ENCODE results near the gene PTX3. TPM values are rescaled to one million over a fixed set of nuclear protein-coding genes. Genes with fewer than 3 reads are reported as not detected.

The PTX3 gene
- 10 to 100 TPM in 2 of 8 experiments, 1 to 10 TPM in 5, under 1 TPM in 1; 0.36 to 28.9 (median 5.4) TPM for total RNA-seq

- peaks cover 0 to 3% of the 10 kb centered on the region in 2 donors for H3K4me1 ChIP-seq (replicated peaks in 1 of 2)
- peak within 1 kb of the TSS; percentile 43 to 56 (median 51) for H3K4me3 ChIP-seq
- H3K27ac ChIP-seq: peak within 1 kb of the TSS; percentile 69 to 75
- peak in 7 of 8 experiments; percentile 14 to 43 (median 23) for ATAC-seq (replicated peaks in 6 of 8)
- WGBS, 10 experiments: 0 to 28% (median 6%) methylated on average over 2 to 9 of the region's 15 CpGs; no CpG with 5 or more reads in 1 of the 10 experiments
- in situ Hi-C loops (cut with MboI; ENCODE audit: low pct_unique_long_range_greater_than_20kb in 2 of 9, low sequenced_read_pairs in 9 of 9, unreplicated experiment in 9 of 9): no loop called here
These were observed at the start of gene PTX3 for GRCh38 chr3:157436583-157437291. PTX3 (plus strand) TSS chr3:157436850; CDS start chr3:157436934, 84 bp downstream.

DNA sequence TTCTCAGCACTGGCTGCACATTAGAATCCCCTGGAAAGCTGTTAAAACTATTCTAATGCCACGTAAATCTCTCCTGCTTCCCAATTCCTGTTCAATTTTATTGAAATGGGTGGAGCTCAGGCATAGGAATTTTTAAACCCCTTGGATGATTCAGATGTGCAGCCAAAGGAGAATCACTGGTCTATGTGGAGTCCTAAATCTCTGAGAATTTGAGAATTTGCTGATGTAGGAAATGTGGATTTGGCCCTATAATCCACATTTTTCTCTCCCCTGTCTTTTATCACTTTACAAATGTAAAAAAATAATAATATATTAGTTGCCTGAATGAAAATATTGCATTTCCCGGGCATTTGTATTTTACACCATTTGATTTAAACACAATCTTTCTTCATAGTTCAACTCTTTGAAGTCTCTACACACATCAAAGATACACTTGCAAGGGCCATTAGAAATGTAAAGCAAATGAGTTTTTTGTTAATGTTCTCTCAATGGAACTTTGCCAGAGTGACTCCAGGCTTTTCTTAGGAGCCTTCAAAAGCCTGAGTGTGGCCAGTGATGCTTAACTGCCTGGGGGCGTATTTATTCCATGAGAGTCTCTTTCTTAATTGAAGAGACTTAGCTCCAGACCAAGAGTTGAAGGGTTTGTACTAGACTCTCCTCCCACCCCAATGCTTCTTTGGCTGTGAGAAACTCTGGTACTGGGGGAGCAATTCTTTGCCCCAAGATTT, 48.8 kb upstream of the PTX3 start:
- ATAC-seq (replicated peaks in 6 of 8): peak in 3 of 8 experiments; percentile 51 to 83 (median 64)
- H3K4me3 ChIP-seq: no peak overlapping the region
- no peak overlapping the region for H3K27ac ChIP-seq
- no peaks in the 10 kb centered on the region for H3K4me1 ChIP-seq (replicated peaks in 1 of 2)
- WGBS, 10 experiments: 7 to 100% (median 50%) methylated on average over 1 to 3 of the region's 3 CpGs; no CpG with 5 or more reads in 1 of the 10 experiments
- in situ Hi-C loops (cut with MboI; ENCODE audit: low pct_unique_long_range_greater_than_20kb in 2 of 9, low sequenced_read_pairs in 9 of 9, unreplicated experiment in 9 of 9): no loop called here

GRCh38 chr3:157388976-157389375, 47.7 kb upstream of the PTX3 start:
- ATAC-seq (replicated peaks in 6 of 8): no peak
- Histone ChIP-seq H3K4me1 (replicated peaks in 1 of 2) (no peaks in the 10 kb centered on the region), H3K27ac (no peak overlapping the region), H3K4me3 (no peak overlapping the region)
- in situ Hi-C loops (cut with MboI; ENCODE audit: low pct_unique_long_range_greater_than_20kb in 2 of 9, low sequenced_read_pairs in 9 of 9, unreplicated experiment in 9 of 9): no loop called here

DNA sequence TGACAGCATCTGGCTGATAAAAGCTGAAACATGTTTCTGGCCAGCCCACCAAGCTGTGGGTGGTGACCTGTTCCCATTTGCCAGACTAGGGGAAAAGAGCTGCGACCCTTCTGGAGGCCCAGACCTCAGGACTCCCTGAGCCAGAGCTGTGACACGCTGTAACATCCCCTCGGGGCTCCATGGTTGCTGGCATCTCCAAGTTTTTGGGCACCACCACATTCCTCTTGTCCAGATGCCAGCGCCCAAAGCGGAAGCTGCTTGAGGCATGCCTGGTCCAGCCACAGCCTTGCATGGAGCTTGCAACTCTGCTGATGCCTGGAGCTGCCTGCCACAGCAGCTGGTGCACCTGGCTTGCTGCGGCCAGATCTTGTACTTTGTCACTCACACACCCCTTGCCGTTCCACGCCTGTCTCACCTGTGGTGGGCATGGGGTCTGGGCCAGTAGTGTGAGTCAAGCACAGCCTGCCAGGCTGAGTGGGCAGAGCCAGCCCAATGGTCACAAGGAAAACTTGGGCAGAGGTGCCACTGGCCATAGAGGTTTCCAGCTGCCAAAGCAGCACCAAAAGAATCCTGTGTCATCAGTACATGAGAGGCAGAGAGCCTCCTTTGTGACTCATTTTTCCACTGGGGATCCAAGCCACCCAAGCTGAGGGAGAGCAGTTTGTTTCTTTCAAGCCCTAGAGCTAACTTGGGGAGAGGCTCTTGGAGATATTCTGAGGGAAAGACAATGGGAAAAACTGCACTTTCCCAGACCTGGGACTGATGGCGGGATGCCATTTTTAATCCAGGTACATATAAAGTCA, 45.7 kb upstream of the PTX3 start:
- no peak overlapping the region for H3K4me3 ChIP-seq
- no peaks in the 10 kb centered on the region for H3K4me1 ChIP-seq (replicated peaks in 1 of 2)
- ATAC-seq (replicated peaks in 6 of 8): no peak
- WGBS, 10 experiments: 50 to 100% (median 95%) methylated on average over 1 to 6 of the region's 9 CpGs; no CpG with 5 or more reads in 4 of the 10 experiments
- in situ Hi-C loops (cut with MboI; ENCODE audit: low pct_unique_long_range_greater_than_20kb in 2 of 9, low sequenced_read_pairs in 9 of 9, unreplicated experiment in 9 of 9): no loop called here
- no peak overlapping the region for H3K27ac ChIP-seq

GRCh38 chr3:157392104-157392503, 44.5 kb upstream of the PTX3 start:
- ATAC-seq (replicated peaks in 6 of 8): no peak
- no peak overlapping the region for H3K4me3 ChIP-seq
- no peak overlapping the region for H3K27ac ChIP-seq
- in situ Hi-C loops (cut with MboI; ENCODE audit: low pct_unique_long_range_greater_than_20kb in 2 of 9, low sequenced_read_pairs in 9 of 9, unreplicated experiment in 9 of 9): no loop called here
- WGBS, 10 experiments: 43 to 93% (median 70%) methylated on average over 1 to 4 of the region's 4 CpGs; no CpG with 5 or more reads in 3 of the 10 experiments
- H3K4me1 ChIP-seq (replicated peaks in 1 of 2): no peaks in the 10 kb centered on the region

DNA sequence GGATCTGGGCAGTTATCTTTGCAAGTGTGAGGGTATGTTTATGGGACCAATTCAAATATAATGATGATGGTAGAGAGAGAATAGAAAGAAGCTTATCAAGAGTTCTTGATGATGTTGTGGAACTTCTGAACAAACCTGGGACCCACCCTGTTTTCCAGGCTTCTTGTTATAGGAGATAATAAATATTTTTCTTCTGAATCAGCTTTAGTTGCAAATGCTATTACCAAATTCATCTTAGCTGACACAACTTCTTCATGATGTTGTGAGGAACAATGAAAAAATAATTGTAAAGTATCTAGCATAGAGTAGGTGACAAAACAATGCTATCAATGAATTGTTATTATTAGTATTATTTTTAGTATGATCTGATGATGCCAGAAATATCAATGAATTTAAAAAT, 43.5 kb upstream of the PTX3 start:
- no peak for ATAC-seq (replicated peaks in 6 of 8)

DNA sequence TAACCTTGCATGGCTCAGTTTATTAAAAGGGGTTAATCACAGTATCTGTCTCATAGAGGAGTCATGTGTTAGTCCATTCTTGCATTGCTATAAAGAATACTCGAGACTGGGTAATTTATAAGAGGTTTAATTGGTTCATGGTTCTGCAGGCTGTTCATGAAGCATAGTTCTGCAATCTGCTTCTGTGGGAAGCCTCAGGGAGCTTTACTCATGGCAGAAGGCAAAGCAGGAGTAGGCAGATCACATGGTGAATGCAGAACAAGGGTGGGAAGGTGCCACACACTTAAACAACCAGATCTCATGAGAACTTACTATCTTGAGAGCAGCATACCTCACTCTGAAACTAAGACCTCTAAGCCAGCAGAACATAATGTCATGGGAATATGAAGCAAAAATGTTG, 42.2 kb upstream of the PTX3 start:
- 0 to 83% (median 63%) methylated on average over 1 of the region's 1 CpG; no CpG with 5 or more reads in 3 of the 10 experiments for WGBS, 10 experiments
- ATAC-seq (replicated peaks in 6 of 8): peak in 1 of 8 experiments; percentile 16
- in situ Hi-C loops (cut with MboI; ENCODE audit: low pct_unique_long_range_greater_than_20kb in 2 of 9, low sequenced_read_pairs in 9 of 9, unreplicated experiment in 9 of 9): no loop called here

More for the DNA sequence above, 43.5 kb upstream of the PTX3 start:
- Histone ChIP-seq H3K4me1 (replicated peaks in 1 of 2) (no peaks in the 10 kb centered on the region), H3K4me3 (no peak overlapping the region), H3K27ac (no peak overlapping the region)
- in situ Hi-C loops (cut with MboI; ENCODE audit: low pct_unique_long_range_greater_than_20kb in 2 of 9, low sequenced_read_pairs in 9 of 9, unreplicated experiment in 9 of 9): no loop called here

GRCh38 chr3:157398598-157398997, 38.1 kb upstream of the PTX3 start:
- 72 to 100% (median 93%) methylated on average over 1 to 3 of the region's 3 CpGs; no CpG with 5 or more reads in 5 of the 10 experiments for WGBS, 10 experiments
- Histone ChIP-seq H3K4me1 (replicated peaks in 1 of 2) (peaks cover 0 to 2% of the 10 kb centered on the region in 2 donors), H3K4me3 (no peak overlapping the region), H3K27ac (no peak overlapping the region)
- ATAC-seq (replicated peaks in 6 of 8): no peak
- in situ Hi-C loops (cut with MboI; ENCODE audit: low pct_unique_long_range_greater_than_20kb in 2 of 9, low sequenced_read_pairs in 9 of 9, unreplicated experiment in 9 of 9): no loop called here

More for the DNA sequence above, 42.2 kb upstream of the PTX3 start:
- no peak overlapping the region for H3K4me3 ChIP-seq
- H3K4me1 ChIP-seq (replicated peaks in 1 of 2): no peaks in the 10 kb centered on the region
- H3K27ac ChIP-seq: no peak overlapping the region

- ATAC-seq (replicated peaks in 6 of 8): no peak
These were observed 32.3 kb upstream of the PTX3 start for GRCh38 chr3:157404381-157404780.

GRCh38 chr3:157405457-157405856, 31.2 kb upstream of the PTX3 start:
- no peak for ATAC-seq (replicated peaks in 6 of 8)
- no peaks in the 10 kb centered on the region for H3K4me1 ChIP-seq (replicated peaks in 1 of 2)
- H3K4me3 ChIP-seq: no peak overlapping the region
- in situ Hi-C loops (cut with MboI; ENCODE audit: low pct_unique_long_range_greater_than_20kb in 2 of 9, low sequenced_read_pairs in 9 of 9, unreplicated experiment in 9 of 9): no loop called here
- WGBS, 10 experiments: 83 to 100% (median 94%) methylated on average over 1 to 2 of the region's 2 CpGs; no CpG with 5 or more reads in 6 of the 10 experiments
- no peak overlapping the region for H3K27ac ChIP-seq

More at GRCh38 chr3:157404381-157404780, 32.3 kb upstream of the PTX3 start:
- H3K4me3 ChIP-seq: no peak overlapping the region
- H3K27ac ChIP-seq: no peak overlapping the region
- WGBS, 10 experiments: 0 to 100% (median 50%) methylated on average over 1 of the region's 1 CpG; no CpG with 5 or more reads in 3 of the 10 experiments
- in situ Hi-C loops (cut with MboI; ENCODE audit: low pct_unique_long_range_greater_than_20kb in 2 of 9, low sequenced_read_pairs in 9 of 9, unreplicated experiment in 9 of 9): no loop called here
- H3K4me1 ChIP-seq (replicated peaks in 1 of 2): peaks cover 0 to 2% of the 10 kb centered on the region in 2 donors

DNA sequence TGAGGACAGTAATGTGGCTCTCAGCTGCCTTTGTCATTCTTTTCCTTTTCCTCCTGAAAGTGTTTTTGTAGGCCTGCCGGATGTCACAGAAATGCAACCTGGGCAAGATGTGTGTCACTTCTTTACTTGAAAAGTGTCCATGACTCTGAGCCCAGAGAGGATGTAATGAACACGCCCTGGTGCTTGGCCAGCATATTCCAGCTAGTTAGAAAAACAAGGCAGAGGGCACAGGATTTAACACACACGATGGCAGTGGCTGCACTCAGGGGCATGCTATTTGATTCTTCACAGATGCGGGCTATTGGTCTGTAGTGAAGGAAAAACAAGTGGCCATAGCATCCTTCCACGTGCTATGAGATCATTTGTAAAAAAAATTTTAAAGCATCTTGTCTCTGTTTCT, 30.3 kb upstream of the PTX3 start:
- no peak overlapping the region for H3K27ac ChIP-seq
- ATAC-seq (replicated peaks in 6 of 8): no peak
- H3K4me1 ChIP-seq (replicated peaks in 1 of 2): no peaks in the 10 kb centered on the region
- no peak overlapping the region for H3K4me3 ChIP-seq
- WGBS, 10 experiments: 37 to 100% (median 89%) methylated on average over 1 to 4 of the region's 5 CpGs; no CpG with 5 or more reads in 1 of the 10 experiments
- in situ Hi-C loops (cut with MboI; ENCODE audit: low pct_unique_long_range_greater_than_20kb in 2 of 9, low sequenced_read_pairs in 9 of 9, unreplicated experiment in 9 of 9): no loop called here

GRCh38 chr3:157407769-157408168, 28.9 kb upstream of the PTX3 start:
- Histone ChIP-seq H3K27ac (no peak overlapping the region), H3K4me3 (no peak overlapping the region), H3K4me1 (replicated peaks in 1 of 2) (no peaks in the 10 kb centered on the region)
- in situ Hi-C loops (cut with MboI; ENCODE audit: low pct_unique_long_range_greater_than_20kb in 2 of 9, low sequenced_read_pairs in 9 of 9, unreplicated experiment in 9 of 9): no loop called here
- ATAC-seq (replicated peaks in 6 of 8): no peak
- 61 to 100% (median 93%) methylated on average over 1 to 3 of the region's 3 CpGs; no CpG with 5 or more reads in 2 of the 10 experiments for WGBS, 10 experiments

All from motor neuron (in vitro differentiated cells).